GM12892 (cell line): ENCODE data around the gene MS4A8.

Source experiments
- DNase-seq: peaks from one replicate; pipeline ENCODE4 v3.0.0; 2011; ENCODE audit not compliant: insufficient read length
- FAIRE-seq: peaks from 2 replicates; lab custom pipeline; 2011; peaks lifted over from hg19 to GRCh38; lab: Jason Lieb, UNC
- POLR2A ChIP-seq: IDR thresholded peaks from 2 replicates; pipeline ENCODE4 v1.6.1; 2011; ENCODE audit warnings: low read depth, low read length, control low read depth
- POLR2AphosphoS5 ChIP-seq: IDR thresholded peaks from 2 replicates; pipeline ENCODE4 v1.6.1; 2011; ENCODE audit warnings: low read depth, low read length, control low read depth
- TAF1 ChIP-seq: IDR thresholded peaks from 2 replicates; pipeline ENCODE4 v1.6.1; 2011; ENCODE audit warnings: low read depth, mild to moderate bottlenecking, control low read depth, low read length, borderline replicate concordance

Gene MS4A8

DNA sequence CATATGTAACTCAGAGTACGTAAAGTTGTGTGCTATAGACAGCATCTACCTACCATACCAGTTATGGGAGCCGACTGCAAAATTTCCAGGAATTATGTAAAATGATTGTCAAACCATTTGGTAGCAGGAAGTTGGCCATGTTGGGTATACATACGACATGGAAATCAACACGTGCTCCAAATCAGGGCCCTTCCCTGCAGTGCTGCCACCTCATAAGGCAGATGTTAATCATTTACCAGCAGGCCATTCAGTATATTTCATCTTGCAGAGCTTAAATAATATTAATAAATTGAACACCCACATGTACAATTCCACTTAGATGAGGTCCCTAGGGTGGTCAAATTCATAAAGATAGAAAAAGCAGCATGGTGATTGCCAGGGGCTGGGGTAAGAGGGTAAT is 34.9 kb downstream of the MS4A8 start:
- DNase-seq (no peak), FAIRE-seq (no peak)
- no peak for TF ChIP-seq TAF1
- TF ChIP-seq POLR2AphosphoS5, result no peak
- no peak for TF ChIP-seq POLR2A

DNA sequence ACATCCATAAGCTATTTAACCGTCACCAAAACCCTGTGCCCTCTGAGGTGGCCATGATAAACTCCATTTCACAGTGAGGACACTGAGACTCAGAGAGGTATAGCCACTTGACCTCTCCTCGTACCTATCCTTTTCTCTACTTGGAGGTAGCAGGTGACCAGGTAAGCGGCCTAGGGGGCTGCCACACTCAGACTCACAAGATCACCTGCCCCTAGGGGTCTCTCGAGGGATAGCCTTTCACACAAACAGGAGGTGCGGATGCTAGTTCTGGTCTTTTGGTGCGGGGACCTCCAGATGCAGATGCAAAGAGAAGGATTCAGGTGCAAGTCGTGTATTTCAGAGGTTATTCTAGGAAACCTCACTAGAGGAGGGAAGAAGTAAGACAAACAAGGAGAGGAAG is 39.7 kb downstream of the MS4A8 start:
- no peak for TF ChIP-seq POLR2AphosphoS5
- TF ChIP-seq TAF1, result no peak
- TF ChIP-seq POLR2A, result no peak
- FAIRE-seq, result no peak
- no peak for DNase-seq

DNA sequence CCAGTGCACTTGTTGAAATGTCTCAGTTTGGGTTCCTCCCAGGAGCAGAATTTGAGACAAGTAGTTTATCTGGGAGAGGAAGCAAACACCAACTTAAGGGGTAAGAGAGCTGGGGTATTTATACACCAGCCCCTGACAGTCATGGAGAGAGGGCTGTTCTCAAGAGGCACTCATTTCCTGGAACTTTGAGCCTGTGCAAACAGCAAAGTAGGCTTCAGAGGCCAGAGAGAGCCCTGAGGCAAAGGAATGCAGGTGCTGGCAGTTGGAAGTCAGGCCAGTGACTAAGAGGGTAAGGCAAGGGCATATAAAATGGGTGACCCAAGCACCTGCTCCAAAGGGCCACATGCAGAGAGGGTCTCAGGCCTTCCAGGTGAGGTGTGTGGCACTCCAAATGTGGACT is 41.2 kb downstream of the MS4A8 start:
- DNase-seq (no peak), FAIRE-seq (no peak)
- no peak for TF ChIP-seq POLR2A
- TF ChIP-seq POLR2AphosphoS5, result no peak
- TF ChIP-seq TAF1, result no peak

DNA sequence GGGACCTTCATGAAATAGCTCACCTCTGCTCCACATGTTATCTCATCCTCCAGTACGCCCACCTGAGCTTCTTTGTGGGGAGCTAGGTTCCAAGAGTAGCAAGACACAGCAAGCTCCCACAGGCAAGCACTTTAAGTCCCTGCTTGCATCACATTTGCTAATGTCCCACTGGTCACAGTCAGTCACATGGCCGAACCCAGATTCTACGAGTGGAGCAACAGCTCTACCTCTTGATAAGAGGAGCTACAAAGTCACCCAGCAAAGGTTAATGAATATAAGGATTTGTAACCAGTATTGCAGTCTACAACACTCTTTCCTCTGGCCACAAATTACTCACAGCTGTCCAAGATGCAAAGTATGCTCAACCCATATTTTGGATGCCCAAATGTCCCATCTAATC is 42.0 kb downstream of the MS4A8 start:
- DNase-seq (no peak), FAIRE-seq (no peak)
- no peak for TF ChIP-seq TAF1
- TF ChIP-seq POLR2A, result no peak
- TF ChIP-seq POLR2AphosphoS5, result no peak

DNA sequence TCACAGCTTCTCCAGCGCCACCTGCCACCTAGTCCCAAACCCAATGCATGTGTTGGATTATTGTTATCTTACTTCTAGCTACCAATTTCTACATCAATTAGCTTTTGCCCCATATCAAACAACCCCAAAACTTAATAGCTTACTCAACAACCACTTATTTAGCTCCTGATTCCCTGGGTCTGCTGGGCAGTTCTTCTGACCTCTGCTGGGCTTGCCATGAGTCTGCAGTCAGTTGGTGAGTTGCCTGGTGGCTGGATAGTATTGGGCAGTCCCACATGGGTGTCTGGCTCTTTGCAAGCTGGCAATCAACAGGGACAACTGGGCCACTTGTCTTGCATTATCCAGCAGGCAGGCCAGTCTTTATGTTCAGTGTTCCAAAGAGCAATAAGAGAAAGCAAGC is 43.6 kb downstream of the MS4A8 start:
- no peak for DNase-seq
- FAIRE-seq, result no peak
- TF ChIP-seq POLR2AphosphoS5 (no peak), POLR2A (no peak), TAF1 (no peak)

DNA sequence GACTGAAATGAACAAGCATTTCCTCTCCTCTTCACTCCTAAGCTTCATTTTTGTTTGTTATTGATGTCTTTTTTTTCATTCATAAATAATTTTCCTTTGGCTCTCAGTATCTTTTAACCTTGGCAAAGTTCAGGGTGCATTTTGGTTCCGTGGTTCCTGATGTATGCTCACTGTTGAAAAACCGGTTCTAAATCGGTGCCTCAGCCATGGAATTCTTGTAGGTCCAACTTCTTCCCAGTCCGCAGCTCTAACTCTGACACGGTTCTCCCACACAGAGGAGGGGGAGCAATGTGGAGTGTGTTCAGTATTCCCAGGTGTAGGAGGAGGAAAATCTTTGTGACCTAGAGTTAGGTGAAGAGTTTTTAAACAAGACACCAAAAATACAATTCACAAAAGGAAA is 44.7 kb downstream of the MS4A8 start:
- FAIRE-seq, result no peak

DNA sequence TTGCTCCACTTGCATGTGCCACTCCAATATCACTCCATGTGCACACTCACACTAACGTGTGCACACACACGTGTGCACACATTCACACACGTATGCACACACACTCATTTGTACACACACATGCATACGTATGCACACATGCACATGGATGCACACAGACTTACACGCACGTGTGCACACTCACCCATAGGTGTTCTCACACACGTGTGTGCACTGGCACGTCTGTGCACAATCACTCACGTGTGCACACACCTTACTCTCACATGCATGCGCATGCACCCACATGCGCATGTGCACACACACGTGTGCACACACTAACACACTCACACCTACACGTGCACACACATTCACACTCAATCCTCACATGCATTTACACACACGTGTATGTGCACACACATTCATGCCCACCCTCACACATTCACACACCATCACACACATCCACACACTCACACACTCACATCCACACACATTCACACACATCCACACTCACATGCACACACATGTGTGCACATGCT is 48.0 kb downstream of the MS4A8 start:
- no peak for TF ChIP-seq TAF1
- no peak for TF ChIP-seq POLR2AphosphoS5
- TF ChIP-seq POLR2A, result no peak
- DNase-seq (no peak), FAIRE-seq (peak; percentile 92)

More for the DNA sequence above, 44.7 kb downstream of the MS4A8 start:
- no peak for DNase-seq
- no peak for TF ChIP-seq TAF1
- no peak for TF ChIP-seq POLR2A
- no peak for TF ChIP-seq POLR2AphosphoS5

DNA sequence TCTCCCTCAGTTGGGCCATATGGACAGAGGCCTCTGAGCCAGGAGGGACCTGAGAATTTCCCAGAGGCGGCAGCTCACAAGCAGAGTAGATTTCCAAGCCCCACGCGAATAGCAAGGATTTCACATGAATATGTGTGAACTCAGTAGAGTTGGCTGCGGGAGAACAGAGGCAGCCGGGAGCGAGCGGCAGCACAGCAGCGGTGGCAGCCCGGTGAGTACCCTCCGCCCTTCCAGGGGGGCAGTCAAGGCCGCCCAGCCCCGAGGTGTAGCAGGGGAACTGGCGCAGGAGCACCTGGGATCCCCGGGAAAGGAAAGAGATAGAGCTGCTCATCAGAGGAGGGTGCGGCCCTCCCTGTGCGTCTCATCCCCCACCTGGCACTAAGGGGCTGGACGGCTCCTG is 48.8 kb downstream of the MS4A8 start:
- no peak for TF ChIP-seq POLR2A
- no peak for TF ChIP-seq TAF1
- TF ChIP-seq POLR2AphosphoS5, result no peak
- DNase-seq (no peak), FAIRE-seq (no peak)

DNA sequence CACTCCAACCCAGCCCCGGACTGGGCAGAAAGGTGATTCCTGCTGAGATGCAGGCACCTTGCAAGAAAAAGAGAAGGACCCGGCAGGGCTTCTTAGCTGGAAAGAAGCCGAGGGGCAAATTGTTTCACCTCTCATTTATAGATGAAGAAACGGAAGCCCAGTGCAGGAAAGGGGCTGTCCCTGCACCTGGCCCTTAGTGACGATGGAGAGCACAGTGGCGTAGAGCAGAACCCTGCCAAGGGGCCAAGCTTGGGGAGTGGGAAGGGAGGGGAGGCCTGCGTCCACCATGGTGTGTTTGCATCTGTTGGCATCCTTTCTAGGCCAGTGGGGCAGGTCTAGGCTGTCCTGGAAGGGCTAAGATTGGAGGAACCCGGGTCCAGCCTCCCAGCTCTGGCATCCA is 49.4 kb downstream of the MS4A8 start:
- no peak for DNase-seq
- TF ChIP-seq POLR2A (no peak), POLR2AphosphoS5 (no peak), TAF1 (no peak)
- no peak for FAIRE-seq

DNA sequence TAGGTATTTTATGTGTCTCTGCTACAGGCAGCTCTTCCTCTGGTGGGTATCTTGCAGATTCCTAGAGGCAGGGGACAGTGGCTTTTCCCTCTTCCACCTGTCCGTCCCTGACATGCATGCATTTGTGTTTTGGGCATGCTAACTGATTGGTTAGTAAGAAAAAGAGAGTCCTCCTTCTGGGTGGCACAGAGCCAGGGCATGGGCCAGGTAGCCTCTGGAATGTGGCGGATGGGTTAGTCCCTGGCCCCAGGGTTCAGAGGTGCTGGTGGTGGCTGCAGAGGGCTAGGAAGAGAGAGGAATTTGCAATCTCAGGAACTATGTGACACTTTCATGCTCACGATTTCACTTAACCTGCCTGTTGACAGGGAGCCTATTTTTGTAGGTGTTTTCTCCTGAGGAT is 51.5 kb downstream of the MS4A8 start:
- TF ChIP-seq TAF1, result no peak
- no peak for TF ChIP-seq POLR2AphosphoS5
- TF ChIP-seq POLR2A, result no peak
- DNase-seq (no peak), FAIRE-seq (no peak)

DNA sequence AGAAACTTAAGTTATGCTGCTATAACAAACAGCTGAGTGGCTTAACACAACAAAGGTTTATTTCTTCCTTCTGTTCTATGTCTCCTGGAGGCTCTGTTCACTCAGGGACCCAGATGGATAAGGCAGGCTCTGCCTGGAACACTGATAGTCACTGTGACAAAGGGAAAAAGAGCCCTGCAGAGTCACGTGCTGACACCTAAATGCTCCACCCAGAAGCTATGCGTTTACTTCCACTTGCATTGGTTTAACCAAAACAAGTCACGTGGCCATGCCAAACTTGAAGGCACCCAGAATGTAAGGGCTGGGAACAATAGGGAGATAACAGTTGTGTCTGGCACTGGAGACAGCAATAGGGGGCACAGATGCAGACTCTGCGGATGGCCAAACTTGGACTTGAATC is 53.9 kb downstream of the MS4A8 start:
- DNase-seq (no peak), FAIRE-seq (peak; percentile 38)
- TF ChIP-seq POLR2A (no peak), POLR2AphosphoS5 (no peak), TAF1 (no peak)

DNA sequence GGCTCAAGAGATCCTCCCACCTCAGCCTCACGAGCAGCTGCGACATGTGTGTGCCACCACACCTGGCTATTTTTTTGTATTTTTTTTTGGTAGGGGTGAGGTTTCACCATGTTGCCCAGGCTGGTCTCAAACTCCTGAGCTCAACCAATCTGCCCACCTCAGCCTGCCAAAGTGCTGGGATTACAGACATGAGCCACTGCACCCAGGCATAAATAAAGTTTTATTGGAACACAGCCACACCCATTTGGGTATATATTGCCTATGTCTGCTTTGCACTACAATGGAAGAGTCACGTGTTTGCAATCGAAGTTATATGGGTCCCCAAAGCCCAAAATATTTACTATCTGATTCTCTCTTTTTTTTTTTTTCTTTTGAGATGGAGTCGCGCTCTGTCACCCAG is 55.5 kb downstream of the MS4A8 start:
- DNase-seq (no peak), FAIRE-seq (no peak)
- no peak for TF ChIP-seq POLR2A
- TF ChIP-seq TAF1, result no peak
- TF ChIP-seq POLR2AphosphoS5, result no peak

DNA sequence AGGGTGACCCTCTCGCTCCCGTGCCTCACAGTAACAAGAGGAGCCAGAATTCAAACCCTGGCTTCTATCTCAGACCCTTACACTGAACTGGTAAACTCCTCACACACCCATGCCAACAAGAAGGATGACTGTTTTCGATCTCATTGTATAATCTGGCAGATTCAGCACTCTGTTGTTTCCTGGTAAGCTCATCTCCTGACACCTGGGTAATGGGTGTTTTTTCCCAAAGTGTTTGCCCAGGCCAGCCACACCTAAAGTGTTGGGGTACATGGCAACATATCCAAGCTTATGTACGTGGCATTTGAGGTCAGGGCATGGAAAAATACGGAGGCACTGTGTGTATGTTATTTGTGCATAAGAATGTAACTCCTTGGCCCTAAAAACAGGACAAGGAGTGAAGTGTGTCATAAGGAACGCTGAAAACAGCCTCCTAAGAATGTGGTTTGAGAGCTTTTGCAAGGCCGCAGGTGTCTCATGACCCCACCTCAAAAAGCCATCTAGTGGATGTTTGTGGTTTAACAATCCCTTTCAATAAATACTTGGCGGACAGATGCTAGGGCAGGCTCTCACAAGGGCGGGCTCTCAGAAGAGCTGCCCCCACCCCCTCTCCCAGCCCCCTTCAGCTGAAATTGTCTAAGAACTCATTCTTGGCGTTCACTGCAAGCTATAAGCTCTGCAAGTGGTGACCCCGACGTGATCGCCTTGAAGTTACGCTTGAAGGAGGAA is 57.1 kb downstream of the MS4A8 start, which contains the start of gene MS4A15:
Gene MS4A15 (plus strand): TSS at position 561 of the 726 bp plus-strand sequence. CDS start 6,867 bp downstream, outside the sequence.
- FAIRE-seq (peak; percentile 84), DNase-seq (no peak)
- TF ChIP-seq TAF1, result no peak
- no peak for TF ChIP-seq POLR2AphosphoS5
- TF ChIP-seq POLR2A, result no peak
